ENCODE data around the gene CD300LF. TPM values are rescaled to one million over a fixed set of nuclear protein-coding genes. Genes with fewer than 3 reads are reported as not detected.

CD300LF gene
- total RNA-seq, 1 experiment from 2014 or later = not detected

DNA sequence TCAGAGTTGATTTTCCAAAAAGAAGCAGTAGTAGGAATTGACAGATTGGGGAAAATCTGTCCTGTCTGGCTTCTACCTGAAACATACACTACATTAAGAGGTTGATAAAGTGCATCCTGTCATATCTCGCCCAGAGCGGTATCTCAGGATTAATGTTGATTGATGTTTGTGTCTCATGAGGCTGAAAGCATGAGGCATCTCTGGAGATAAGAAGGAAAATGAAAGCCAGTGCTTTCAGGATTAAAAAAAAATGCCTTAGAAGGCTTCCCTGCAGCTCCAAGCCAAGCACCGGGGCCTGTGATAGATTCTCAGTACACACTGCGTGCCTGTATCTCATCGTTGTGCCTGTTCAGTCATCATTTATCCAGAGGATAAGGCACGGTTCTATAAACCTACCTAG is 62.8 kb downstream of the CD300LF start (continued):
- TF ChIP-seq REST (IDR thresholded peaks at IDR 0.05; ENCODE audit: low read depth) = no peak
- TF ChIP-seq ATF3 (IDR thresholded peaks at IDR 0.05) = no peak
- TF ChIP-seq SIN3A (IDR thresholded peaks at IDR 0.05; ENCODE audit: low read depth) = no peak
- TF ChIP-seq SP1 (IDR thresholded peaks at IDR 0.05; ENCODE audit: low read depth) = no peak
- TF ChIP-seq, protein P1, sequence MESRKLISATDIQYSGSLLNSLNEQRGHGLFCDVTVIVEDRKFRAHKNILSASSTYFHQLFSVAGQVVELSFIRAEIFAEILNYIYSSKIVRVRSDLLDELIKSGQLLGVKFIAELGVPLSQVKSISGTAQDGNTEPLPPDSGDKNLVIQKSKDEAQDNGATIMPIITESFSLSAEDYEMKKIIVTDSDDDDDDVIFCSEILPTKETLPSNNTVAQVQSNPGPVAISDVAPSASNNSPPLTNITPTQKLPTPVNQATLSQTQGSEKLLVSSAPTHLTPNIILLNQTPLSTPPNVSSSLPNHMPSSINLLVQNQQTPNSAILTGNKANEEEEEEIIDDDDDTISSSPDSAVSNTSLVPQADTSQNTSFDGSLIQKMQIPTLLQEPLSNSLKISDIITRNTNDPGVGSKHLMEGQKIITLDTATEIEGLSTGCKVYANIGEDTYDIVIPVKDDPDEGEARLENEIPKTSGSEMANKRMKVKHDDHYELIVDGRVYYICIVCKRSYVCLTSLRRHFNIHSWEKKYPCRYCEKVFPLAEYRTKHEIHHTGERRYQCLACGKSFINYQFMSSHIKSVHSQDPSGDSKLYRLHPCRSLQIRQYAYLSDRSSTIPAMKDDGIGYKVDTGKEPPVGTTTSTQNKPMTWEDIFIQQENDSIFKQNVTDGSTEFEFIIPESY (IDR thresholded peaks at IDR 0.05; ENCODE audit: extremely low read depth, insufficient replicate concordance, low read length) = no peak
- no peak for TF ChIP-seq EZH2phosphoT487 (IDR thresholded peaks at IDR 0.05; ENCODE audit: borderline replicate concordance)
- TF ChIP-seq JUND (IDR thresholded peaks at IDR 0.05) = no peak
- no peak for TF ChIP-seq TCF7L2 (IDR thresholded peaks at IDR 0.05; ENCODE audit: borderline replicate concordance, extremely low read depth, insufficient read depth, insufficient read length)
- no peak for TF ChIP-seq POLR2A (IDR thresholded peaks at IDR 0.05; ENCODE audit: borderline replicate concordance, extremely low read depth, insufficient read depth, insufficient read length)
- TF ChIP-seq, protein P2, sequence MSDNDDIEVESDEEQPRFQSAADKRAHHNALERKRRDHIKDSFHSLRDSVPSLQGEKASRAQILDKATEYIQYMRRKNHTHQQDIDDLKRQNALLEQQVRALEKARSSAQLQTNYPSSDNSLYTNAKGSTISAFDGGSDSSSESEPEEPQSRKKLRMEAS (IDR thresholded peaks at IDR 0.05) = no peak
